T-helper 1 cell treated with Interleukin-12 subunit alpha and Interleukin-12 subunit beta and Interleukin-4 antibody, amounts not matched to agents 30 μg/mL and 1 μg/mL, for 36 hours (primary cell): ENCODE data around the gene ADAMTS9.
A peak's percentile ranks its signal among the peaks of the same experiment; 100 is the strongest.

ENCODE experiments used
- H3K27ac Mint-ChIP-seq: one replicate; pipeline ENCODE4 v1.8.0; 2021; ENCODE audit warnings: mild to moderate bottlenecking, mixed read lengths
- H3K27me3 Mint-ChIP-seq: one replicate; pipeline ENCODE4 v1.8.0; 2021; ENCODE audit warnings: low read depth, mixed read lengths
- H3K36me3 Mint-ChIP-seq: one replicate; pipeline ENCODE4 v1.8.0; 2021; ENCODE audit warnings: low read depth, mixed read lengths
- H3K4me1 Mint-ChIP-seq: one replicate; pipeline ENCODE4 v1.8.0; 2021; ENCODE audit warnings: low read depth, mixed read lengths
- H3K4me3 Mint-ChIP-seq: one replicate; pipeline ENCODE4 v1.8.0; 2021; ENCODE audit warnings: mild to moderate bottlenecking, moderate library complexity, mixed read lengths
- H3K9me3 Mint-ChIP-seq: one replicate; pipeline ENCODE4 v1.8.0; 2021; ENCODE audit warnings: mixed read lengths

Gene ADAMTS9

DNA sequence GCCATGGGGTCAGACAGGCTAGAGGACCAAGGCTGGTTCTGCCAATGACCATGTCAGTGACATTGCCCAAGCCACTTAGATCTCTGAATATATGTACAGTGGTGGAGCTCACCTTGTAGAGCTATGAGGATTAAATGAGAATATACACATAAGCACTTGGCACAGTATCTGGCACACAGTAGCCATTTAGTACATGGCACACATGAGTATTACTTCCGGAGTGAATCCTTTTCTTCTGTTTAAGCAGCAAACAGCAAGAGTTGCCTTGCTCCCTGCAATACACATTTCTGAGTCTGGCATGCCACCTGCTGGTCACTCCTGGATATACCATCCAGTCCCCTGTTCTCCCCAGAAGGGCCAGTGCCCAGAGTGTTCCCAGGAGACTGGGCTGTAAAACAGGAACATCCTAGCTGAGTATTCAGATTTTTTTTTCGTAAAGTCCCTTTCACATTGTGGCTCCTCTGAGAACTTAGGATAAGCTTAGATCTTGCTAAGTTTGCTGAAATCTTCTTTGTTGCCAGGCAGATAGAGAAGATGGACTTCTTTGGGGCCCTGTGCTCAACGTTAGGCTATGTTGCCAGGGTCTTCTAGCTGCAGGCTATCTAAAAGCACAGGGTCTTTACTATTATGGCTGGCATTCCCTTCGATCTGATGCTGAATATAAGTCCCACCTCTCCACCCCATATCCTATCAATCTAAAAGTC lies 203.4 kb downstream of the ADAMTS9 start:
- Mint-ChIP-seq H3K4me3 (no peak overlapping the region), H3K4me1 (peaks cover 3% of the 10 kb centered on the region), H3K9me3 (no peaks in the 10 kb centered on the region), H3K27me3 (peaks cover 21% of the 10 kb centered on the region), H3K27ac (no peak overlapping the region), H3K36me3 (no peaks in the 10 kb centered on the region)

DNA sequence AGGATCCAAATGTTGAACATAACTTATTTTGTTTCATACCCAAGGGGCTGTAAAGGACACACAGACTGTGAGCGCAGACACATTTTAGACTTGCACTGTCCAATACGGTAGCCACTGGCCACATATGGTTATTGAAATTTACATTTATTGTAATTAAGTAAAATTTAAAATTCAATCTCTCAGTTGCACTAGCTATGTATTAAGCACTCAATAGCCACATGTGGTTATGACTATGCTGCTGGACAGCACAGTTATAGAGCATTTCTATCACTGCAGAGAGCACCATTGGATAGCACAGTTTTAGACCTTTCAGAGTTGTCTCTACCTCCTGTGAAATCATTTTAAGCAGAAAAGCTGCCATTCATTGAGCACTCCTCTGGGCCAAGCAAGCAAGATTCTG lies 204.3 kb downstream of the ADAMTS9 start:
- Mint-ChIP-seq H3K9me3 (no peaks in the 10 kb centered on the region), H3K36me3 (no peaks in the 10 kb centered on the region), H3K4me1 (peaks cover 3% of the 10 kb centered on the region), H3K27ac (no peak overlapping the region), H3K27me3 (peaks cover 15% of the 10 kb centered on the region), H3K4me3 (no peak overlapping the region)

DNA sequence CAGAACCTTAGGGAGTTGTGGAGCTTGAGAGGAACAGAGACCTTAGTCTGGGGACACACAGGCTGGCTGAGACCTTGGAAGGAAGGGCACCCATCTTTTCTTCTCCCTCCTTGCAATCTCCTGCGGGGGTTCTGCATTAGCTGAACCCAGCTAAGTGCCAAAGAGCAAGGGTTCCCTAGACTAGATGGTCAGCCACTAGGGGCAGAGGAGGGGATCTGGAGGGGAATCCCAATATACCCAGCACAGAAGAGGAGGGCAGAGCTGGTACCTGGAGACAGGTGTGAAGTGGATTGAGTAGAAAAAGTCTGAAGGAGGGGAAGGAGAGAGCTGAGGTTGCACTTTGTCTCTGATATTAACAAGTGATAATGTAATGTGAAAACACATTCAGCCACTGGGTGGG lies 212.8 kb downstream of the ADAMTS9 start:
- Mint-ChIP-seq H3K9me3 (no peaks in the 10 kb centered on the region), H3K27me3 (peaks cover 22% of the 10 kb centered on the region), H3K27ac (no peak overlapping the region), H3K36me3 (no peaks in the 10 kb centered on the region), H3K4me3 (no peak overlapping the region), H3K4me1 (no peaks in the 10 kb centered on the region)

DNA sequence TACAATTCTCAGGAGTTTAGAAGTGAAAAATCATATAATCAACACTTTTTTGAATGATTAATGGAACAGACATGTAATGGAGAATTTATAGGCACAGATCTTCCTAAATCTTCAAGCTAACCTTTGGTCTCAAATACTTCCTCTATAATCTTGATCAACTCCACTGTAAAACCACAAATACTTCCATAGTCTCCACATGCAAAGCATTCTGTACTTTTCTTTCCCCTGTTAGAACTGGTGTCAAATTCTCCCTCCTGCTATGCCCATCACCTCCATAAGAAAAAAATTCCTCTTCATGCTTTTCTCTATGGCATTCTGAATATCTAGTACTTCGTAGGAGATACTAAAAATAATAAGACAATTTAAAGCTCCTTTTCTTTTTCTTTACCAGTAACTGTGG lies 214.3 kb downstream of the ADAMTS9 start:
- H3K9me3 Mint-ChIP-seq, result no peaks in the 10 kb centered on the region
- no peaks in the 10 kb centered on the region for H3K36me3 Mint-ChIP-seq
- H3K27ac Mint-ChIP-seq, result no peak overlapping the region
- H3K4me1 Mint-ChIP-seq, result no peaks in the 10 kb centered on the region
- peaks cover 24% of the 10 kb centered on the region for H3K27me3 Mint-ChIP-seq
- no peak overlapping the region for H3K4me3 Mint-ChIP-seq

DNA sequence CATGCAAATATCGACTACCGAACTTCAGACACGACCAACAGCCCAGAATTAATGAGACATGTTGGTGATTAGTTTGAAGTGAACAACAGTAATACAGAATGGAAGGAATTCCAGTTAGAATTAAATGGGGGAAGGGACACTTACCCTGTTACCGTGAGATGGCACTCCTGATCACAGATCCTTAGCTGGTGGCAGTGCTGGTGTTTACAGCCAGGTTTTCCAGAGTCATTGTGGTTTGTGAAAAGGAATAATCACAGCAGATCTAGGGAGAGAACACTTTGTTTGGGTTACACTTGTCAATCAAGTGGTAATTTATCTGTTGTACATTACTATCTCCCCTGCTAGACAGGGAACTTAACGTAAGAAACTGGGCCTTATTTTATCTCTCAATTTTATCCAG lies 217.4 kb downstream of the ADAMTS9 start:
- Mint-ChIP-seq H3K27me3 (peaks cover 21% of the 10 kb centered on the region), H3K4me1 (peaks cover 2% of the 10 kb centered on the region), H3K9me3 (no peaks in the 10 kb centered on the region), H3K4me3 (no peak overlapping the region), H3K27ac (no peak overlapping the region), H3K36me3 (no peaks in the 10 kb centered on the region)

DNA sequence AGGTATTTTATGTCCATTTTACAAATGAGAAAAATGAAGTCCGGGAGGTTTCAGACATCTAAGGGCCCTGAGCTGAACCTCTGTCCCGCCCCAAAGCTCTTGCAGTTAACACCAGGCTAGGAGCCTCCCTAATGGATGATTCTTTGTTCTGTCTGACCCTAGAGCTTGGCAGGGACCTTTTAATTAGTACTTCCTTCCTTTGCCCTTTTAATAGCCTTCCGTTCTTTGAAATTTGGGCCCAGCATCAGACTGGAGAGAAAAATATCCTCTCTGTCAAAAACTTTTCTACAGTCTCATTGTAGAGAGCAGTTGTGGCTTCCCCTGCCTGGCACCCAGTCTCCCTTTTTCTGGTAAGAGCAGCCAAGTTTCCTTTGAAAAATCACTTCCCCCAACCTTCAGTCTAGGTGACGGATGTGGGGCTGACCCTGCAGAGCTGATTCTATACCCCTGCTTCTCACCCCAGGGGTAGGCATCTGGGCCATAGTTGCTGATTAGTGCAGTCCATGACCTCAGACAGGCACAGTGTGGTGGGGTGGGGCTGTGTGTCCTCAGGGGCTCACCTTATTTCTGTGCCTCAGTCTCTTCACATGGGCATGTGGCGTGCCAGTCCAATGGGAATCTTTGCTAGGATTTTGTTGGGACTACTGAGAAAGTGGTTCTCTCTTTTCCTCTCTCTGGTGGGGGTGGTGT lies 220.4 kb downstream of the ADAMTS9 start:
- H3K27me3 Mint-ChIP-seq, result peaks cover 10% of the 10 kb centered on the region
- no peaks in the 10 kb centered on the region for H3K36me3 Mint-ChIP-seq
- H3K27ac Mint-ChIP-seq, result peak overlapping the region; percentile 55

More for the DNA sequence above, 220.4 kb downstream of the ADAMTS9 start:
- H3K4me3 Mint-ChIP-seq, result no peak overlapping the region
- peaks cover 4% of the 10 kb centered on the region for H3K4me1 Mint-ChIP-seq
- no peaks in the 10 kb centered on the region for H3K9me3 Mint-ChIP-seq
